ENCODE data around the gene USP31.

USP31 gene

GRCh38 chr16:23039118-23039517, 110.1 kb downstream of the USP31 start:
- CTCF ChIA-PET, result no interaction called here

GRCh38 chr16:23035240-23035639, 114.0 kb downstream of the USP31 start:
- H3K36me3 ChIP-seq (ENCODE audit: control insufficient read depth in 4 of 4, insufficient read depth in 4 of 4, low read length in 3 of 4), result no peaks in the 10 kb centered on the region
- peaks cover 0 to 9% (median 0%) of the 10 kb centered on the region in 5 experiments for H3K27me3 ChIP-seq (replicated peaks in 2 of 5; ENCODE audit: control insufficient read depth in 4 of 5, insufficient read depth in 5 of 5, low read length in 4 of 5)
- CTCF ChIA-PET, result no interaction called here
- no peak overlapping the region for H3K27ac ChIP-seq (ENCODE audit: insufficient read depth in 1 of 2, low read depth in 1 of 2, low read length in 2 of 2, poor library complexity in 1 of 2, severe bottlenecking in 2 of 2)
- 71% methylated on average over 1 of the region's 1 CpG for WGBS (ENCODE audit: insufficient coverage)
- H3K4me1 ChIP-seq (ENCODE audit: control extremely low read depth in 1 of 4, control insufficient read depth in 4 of 4, insufficient read depth in 4 of 4, low read length in 3 of 4), result no peaks in the 10 kb centered on the region
- POLR2A ChIA-PET, result no interaction called here
- H3K9me3 ChIP-seq (ENCODE audit: control extremely low read depth in 1 of 5, control insufficient read depth in 4 of 5, insufficient read depth in 2 of 5, low read depth in 1 of 5, low read length in 4 of 5), result peaks cover 0 to 15% (median 9%) of the 10 kb centered on the region in 5 experiments
- DNase-seq, result no peak
- H3K4me3 ChIP-seq (ENCODE audit: control insufficient read depth in 1 of 7, extremely low read depth in 1 of 7, insufficient read depth in 4 of 7, low read depth in 2 of 7, low read length in 6 of 7), result no peak overlapping the region

More at GRCh38 chr16:23039118-23039517, 110.1 kb downstream of the USP31 start:
- 93% methylated on average over 4 of the region's 4 CpGs for WGBS (ENCODE audit: insufficient coverage)
- no peak overlapping the region for H3K4me3 ChIP-seq (ENCODE audit: control insufficient read depth in 1 of 7, extremely low read depth in 1 of 7, insufficient read depth in 4 of 7, low read depth in 2 of 7, low read length in 6 of 7)
- no peaks in the 10 kb centered on the region for H3K36me3 ChIP-seq (ENCODE audit: control insufficient read depth in 4 of 4, insufficient read depth in 4 of 4, low read length in 3 of 4)
- no peaks in the 10 kb centered on the region for H3K27me3 ChIP-seq (replicated peaks in 2 of 5; ENCODE audit: control insufficient read depth in 4 of 5, insufficient read depth in 5 of 5, low read length in 4 of 5)
- POLR2A ChIA-PET, result no interaction called here
- H3K9me3 ChIP-seq (ENCODE audit: control extremely low read depth in 1 of 5, control insufficient read depth in 4 of 5, insufficient read depth in 2 of 5, low read depth in 1 of 5, low read length in 4 of 5), result peaks cover 0 to 2% (median 0%) of the 10 kb centered on the region in 5 experiments
- H3K4me1 ChIP-seq (ENCODE audit: control extremely low read depth in 1 of 4, control insufficient read depth in 4 of 4, insufficient read depth in 4 of 4, low read length in 3 of 4), result no peaks in the 10 kb centered on the region
- H3K27ac ChIP-seq (ENCODE audit: insufficient read depth in 1 of 2, low read depth in 1 of 2, low read length in 2 of 2, poor library complexity in 1 of 2, severe bottlenecking in 2 of 2), result no peak overlapping the region
- DNase-seq, result no peak

- no peak overlapping the region for H3K4me3 ChIP-seq (ENCODE audit: control insufficient read depth in 1 of 7, extremely low read depth in 1 of 7, insufficient read depth in 4 of 7, low read depth in 2 of 7, low read length in 6 of 7)
- DNase-seq, result no peak
- H3K9me3 ChIP-seq (ENCODE audit: control extremely low read depth in 1 of 5, control insufficient read depth in 4 of 5, insufficient read depth in 2 of 5, low read depth in 1 of 5, low read length in 4 of 5), result peaks cover 0 to 15% (median 9%) of the 10 kb centered on the region in 5 experiments
- H3K27me3 ChIP-seq (replicated peaks in 2 of 5; ENCODE audit: control insufficient read depth in 4 of 5, insufficient read depth in 5 of 5, low read length in 4 of 5), result peaks cover 0 to 9% (median 0%) of the 10 kb centered on the region in 5 experiments
- H3K4me1 ChIP-seq (ENCODE audit: control extremely low read depth in 1 of 4, control insufficient read depth in 4 of 4, insufficient read depth in 4 of 4, low read length in 3 of 4), result no peaks in the 10 kb centered on the region
- 64% methylated on average over 5 of the region's 6 CpGs for WGBS (ENCODE audit: insufficient coverage)
- H3K27ac ChIP-seq (ENCODE audit: insufficient read depth in 1 of 2, low read depth in 1 of 2, low read length in 2 of 2, poor library complexity in 1 of 2, severe bottlenecking in 2 of 2), result no peak overlapping the region
- CTCF ChIA-PET, result no interaction called here
- POLR2A ChIA-PET, result no interaction called here
- no peaks in the 10 kb centered on the region for H3K36me3 ChIP-seq (ENCODE audit: control insufficient read depth in 4 of 4, insufficient read depth in 4 of 4, low read length in 3 of 4)
Observed at GRCh38 chr16:23031508-23032098, 117.6 kb downstream of the USP31 start.

GRCh38 chr16:23029733-23030420, 119.4 kb downstream of the USP31 start:
- Histone ChIP-seq H3K36me3 (ENCODE audit: control insufficient read depth in 4 of 4, insufficient read depth in 4 of 4, low read length in 3 of 4) (no peaks in the 10 kb centered on the region), H3K9me3 (ENCODE audit: control extremely low read depth in 1 of 5, control insufficient read depth in 4 of 5, insufficient read depth in 2 of 5, low read depth in 1 of 5, low read length in 4 of 5) (peaks cover 0 to 15% (median 9%) of the 10 kb centered on the region in 5 experiments), H3K4me3 (ENCODE audit: control insufficient read depth in 1 of 7, extremely low read depth in 1 of 7, insufficient read depth in 4 of 7, low read depth in 2 of 7, low read length in 6 of 7) (no peak overlapping the region), H3K4me1 (ENCODE audit: control extremely low read depth in 1 of 4, control insufficient read depth in 4 of 4, insufficient read depth in 4 of 4, low read length in 3 of 4) (no peaks in the 10 kb centered on the region), H3K27ac (ENCODE audit: insufficient read depth in 1 of 2, low read depth in 1 of 2, low read length in 2 of 2, poor library complexity in 1 of 2, severe bottlenecking in 2 of 2) (no peak overlapping the region), H3K27me3 (replicated peaks in 2 of 5; ENCODE audit: control insufficient read depth in 4 of 5, insufficient read depth in 5 of 5, low read length in 4 of 5) (peaks cover 0 to 9% (median 0%) of the 10 kb centered on the region in 5 experiments)
- DNase-seq, result no peak
- CTCF ChIA-PET, result no interaction called here
- POLR2A ChIA-PET, result no interaction called here
- 84% methylated on average over 4 of the region's 6 CpGs for WGBS (ENCODE audit: insufficient coverage)

- Histone ChIP-seq H3K4me1 (ENCODE audit: control extremely low read depth in 1 of 4, control insufficient read depth in 4 of 4, insufficient read depth in 4 of 4, low read length in 3 of 4) (no peaks in the 10 kb centered on the region), H3K4me3 (ENCODE audit: control insufficient read depth in 1 of 7, extremely low read depth in 1 of 7, insufficient read depth in 4 of 7, low read depth in 2 of 7, low read length in 6 of 7) (no peak overlapping the region), H3K9me3 (ENCODE audit: control extremely low read depth in 1 of 5, control insufficient read depth in 4 of 5, insufficient read depth in 2 of 5, low read depth in 1 of 5, low read length in 4 of 5) (no peaks in the 10 kb centered on the region), H3K27ac (ENCODE audit: insufficient read depth in 1 of 2, low read depth in 1 of 2, low read length in 2 of 2, poor library complexity in 1 of 2, severe bottlenecking in 2 of 2) (no peak overlapping the region), H3K36me3 (ENCODE audit: control insufficient read depth in 4 of 4, insufficient read depth in 4 of 4, low read length in 3 of 4) (no peaks in the 10 kb centered on the region), H3K27me3 (replicated peaks in 2 of 5; ENCODE audit: control insufficient read depth in 4 of 5, insufficient read depth in 5 of 5, low read length in 4 of 5) (peaks cover 0 to 9% (median 0%) of the 10 kb centered on the region in 5 experiments)
- WGBS (ENCODE audit: insufficient coverage), result 83% methylated on average over 1 of the region's 1 CpG
- ChIA-PET POLR2A (no interaction called here), CTCF (no interaction called here)
- no peak for DNase-seq
Observed at GRCh38 chr16:23027386-23027785, 121.9 kb downstream of the USP31 start.

GRCh38 chr16:23026784-23027362, 122.4 kb downstream of the USP31 start:
- Histone ChIP-seq H3K27me3 (replicated peaks in 2 of 5; ENCODE audit: control insufficient read depth in 4 of 5, insufficient read depth in 5 of 5, low read length in 4 of 5) (peaks cover 0 to 9% (median 0%) of the 10 kb centered on the region in 5 experiments), H3K9me3 (ENCODE audit: control extremely low read depth in 1 of 5, control insufficient read depth in 4 of 5, insufficient read depth in 2 of 5, low read depth in 1 of 5, low read length in 4 of 5) (no peaks in the 10 kb centered on the region), H3K36me3 (ENCODE audit: control insufficient read depth in 4 of 4, insufficient read depth in 4 of 4, low read length in 3 of 4) (no peaks in the 10 kb centered on the region), H3K4me3 (ENCODE audit: control insufficient read depth in 1 of 7, extremely low read depth in 1 of 7, insufficient read depth in 4 of 7, low read depth in 2 of 7, low read length in 6 of 7) (no peak overlapping the region), H3K27ac (ENCODE audit: insufficient read depth in 1 of 2, low read depth in 1 of 2, low read length in 2 of 2, poor library complexity in 1 of 2, severe bottlenecking in 2 of 2) (no peak overlapping the region), H3K4me1 (ENCODE audit: control extremely low read depth in 1 of 4, control insufficient read depth in 4 of 4, insufficient read depth in 4 of 4, low read length in 3 of 4) (no peaks in the 10 kb centered on the region)
- 25% methylated on average over 1 of the region's 3 CpGs for WGBS (ENCODE audit: insufficient coverage)
- ChIA-PET CTCF (no interaction called here), POLR2A (interaction anchor here (0.9 kb wide), 1 partner anchor 148 kb away, joined by 6 read pairs; no protein-coding TSS in a partner anchor)
- peak; percentile 4 to 33 (median 19) for DNase-seq

- H3K27ac ChIP-seq (ENCODE audit: insufficient read depth in 1 of 2, low read depth in 1 of 2, low read length in 2 of 2, poor library complexity in 1 of 2, severe bottlenecking in 2 of 2), result no peak overlapping the region
- ChIA-PET CTCF (no interaction called here), POLR2A (no interaction called here)
- WGBS (ENCODE audit: insufficient coverage), result 86% methylated on average over 2 of the region's 4 CpGs
- peaks cover 0 to 6% (median 0%) of the 10 kb centered on the region in 5 experiments for H3K27me3 ChIP-seq (replicated peaks in 2 of 5; ENCODE audit: control insufficient read depth in 4 of 5, insufficient read depth in 5 of 5, low read length in 4 of 5)
- no peaks in the 10 kb centered on the region for H3K36me3 ChIP-seq (ENCODE audit: control insufficient read depth in 4 of 4, insufficient read depth in 4 of 4, low read length in 3 of 4)
- H3K9me3 ChIP-seq (ENCODE audit: control extremely low read depth in 1 of 5, control insufficient read depth in 4 of 5, insufficient read depth in 2 of 5, low read depth in 1 of 5, low read length in 4 of 5), result no peaks in the 10 kb centered on the region
- H3K4me3 ChIP-seq (ENCODE audit: control insufficient read depth in 1 of 7, extremely low read depth in 1 of 7, insufficient read depth in 4 of 7, low read depth in 2 of 7, low read length in 6 of 7), result no peak overlapping the region
- no peak for DNase-seq
- no peaks in the 10 kb centered on the region for H3K4me1 ChIP-seq (ENCODE audit: control extremely low read depth in 1 of 4, control insufficient read depth in 4 of 4, insufficient read depth in 4 of 4, low read length in 3 of 4)
Observed at GRCh38 chr16:23025692-23026307, 123.5 kb downstream of the USP31 start.

Measured in common myeloid progenitor, CD34-positive (primary cell).